ENCODE measurements around the gene ZNF664. TPM values are rescaled to one million over a fixed set of nuclear protein-coding genes. Genes with fewer than 3 reads are reported as not detected.

Gene ZNF664
- total RNA-seq, 4 donors from 2014 or later = 120 to 187 (median 138) TPM

DNA sequence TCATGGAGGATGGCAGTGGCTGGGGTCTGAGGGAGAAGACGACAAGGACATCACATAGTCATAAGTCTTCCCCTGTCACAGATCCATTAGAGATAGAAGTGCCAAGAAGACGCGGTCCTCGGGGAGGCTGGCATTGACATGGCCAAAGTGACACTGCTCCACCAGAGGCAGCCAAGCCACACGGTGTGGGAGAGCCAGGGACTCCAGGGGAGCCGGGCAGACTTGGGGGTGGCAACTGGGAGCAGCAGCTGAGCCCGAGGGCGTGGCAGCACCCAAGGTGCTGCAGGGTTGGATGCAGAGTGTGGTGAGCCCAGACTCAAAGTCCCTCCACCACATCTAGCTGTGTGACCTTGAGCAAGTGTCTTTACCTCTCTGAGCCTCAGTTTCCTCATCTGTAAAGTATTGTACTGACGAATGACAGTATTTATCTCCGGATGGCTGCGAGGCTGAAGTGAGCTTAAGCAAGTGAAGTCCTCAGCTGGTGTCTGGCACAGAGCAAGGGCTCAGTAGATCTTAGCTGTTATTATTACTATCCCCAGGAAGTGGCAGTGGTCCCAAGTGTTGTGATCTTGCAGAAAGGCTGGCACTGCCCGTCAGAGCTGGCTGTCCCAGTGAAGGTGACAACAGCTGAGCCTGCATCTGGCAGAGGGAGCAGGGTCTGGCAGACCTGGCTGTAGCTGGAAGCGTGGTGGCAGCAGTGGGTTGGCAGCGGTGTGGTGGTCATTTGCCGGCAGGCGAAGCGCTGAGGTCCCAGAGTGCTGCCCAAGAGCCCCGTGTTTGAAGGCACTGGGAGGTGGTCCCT, 54.9 kb downstream of the ZNF664 start:
- Histone ChIP-seq H3K36me3 (no peaks in the 10 kb centered on the region), H3K4me3 (replicated peaks in 1 of 3) (no peak overlapping the region), H3K4me1 (peaks cover 0 to 5% of the 10 kb centered on the region in 2 donors), H3K27me3 (no peaks in the 10 kb centered on the region), H3K27ac (no peak overlapping the region), H3K9me3 (no peaks in the 10 kb centered on the region)
- 76 to 85% methylated on average over 12 to 15 of the region's 18 CpGs for WGBS, 2 donors
- intact Hi-C loops (cut with DNase I) = loop anchor here (5.0 kb wide), 1 partner anchor 116 kb away; no protein-coding TSS in a partner anchor
- TF ChIP-seq, protein P1, sequence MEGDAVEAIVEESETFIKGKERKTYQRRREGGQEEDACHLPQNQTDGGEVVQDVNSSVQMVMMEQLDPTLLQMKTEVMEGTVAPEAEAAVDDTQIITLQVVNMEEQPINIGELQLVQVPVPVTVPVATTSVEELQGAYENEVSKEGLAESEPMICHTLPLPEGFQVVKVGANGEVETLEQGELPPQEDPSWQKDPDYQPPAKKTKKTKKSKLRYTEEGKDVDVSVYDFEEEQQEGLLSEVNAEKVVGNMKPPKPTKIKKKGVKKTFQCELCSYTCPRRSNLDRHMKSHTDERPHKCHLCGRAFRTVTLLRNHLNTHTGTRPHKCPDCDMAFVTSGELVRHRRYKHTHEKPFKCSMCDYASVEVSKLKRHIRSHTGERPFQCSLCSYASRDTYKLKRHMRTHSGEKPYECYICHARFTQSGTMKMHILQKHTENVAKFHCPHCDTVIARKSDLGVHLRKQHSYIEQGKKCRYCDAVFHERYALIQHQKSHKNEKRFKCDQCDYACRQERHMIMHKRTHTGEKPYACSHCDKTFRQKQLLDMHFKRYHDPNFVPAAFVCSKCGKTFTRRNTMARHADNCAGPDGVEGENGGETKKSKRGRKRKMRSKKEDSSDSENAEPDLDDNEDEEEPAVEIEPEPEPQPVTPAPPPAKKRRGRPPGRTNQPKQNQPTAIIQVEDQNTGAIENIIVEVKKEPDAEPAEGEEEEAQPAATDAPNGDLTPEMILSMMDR (IDR thresholded peaks at IDR 0.05) = no peak
- TF ChIP-seq POLR2A (IDR thresholded peaks at IDR 0.05) = no peak
- no peak for DNase-seq

DNA sequence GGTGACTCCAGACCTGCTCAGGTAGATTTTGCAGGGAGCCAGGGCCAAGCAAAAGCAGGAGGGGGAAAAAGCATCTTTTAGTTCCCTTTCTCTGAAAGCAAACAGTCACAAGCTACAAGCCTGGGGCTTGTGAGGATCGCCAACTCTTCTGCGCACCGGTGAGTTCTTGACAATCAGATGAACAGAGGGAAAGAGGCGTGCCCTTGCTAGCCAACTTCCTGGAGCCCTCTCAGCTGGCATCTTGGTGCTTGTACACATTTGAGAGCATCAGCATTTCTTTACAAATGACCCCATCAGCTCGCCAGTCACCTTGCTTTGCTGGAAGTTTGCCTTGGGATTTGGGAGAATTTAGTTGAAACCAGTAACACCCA, 55.5 kb downstream of the ZNF664 start:
- no peaks in the 10 kb centered on the region for H3K36me3 ChIP-seq
- TF ChIP-seq, protein P1 (IDR thresholded peaks at IDR 0.05) = no peak
- no peak for TF ChIP-seq POLR2A (IDR thresholded peaks at IDR 0.05)
- peaks cover 0 to 5% of the 10 kb centered on the region in 2 donors for H3K4me1 ChIP-seq
- no peaks in the 10 kb centered on the region for H3K27me3 ChIP-seq
- intact Hi-C loops (cut with DNase I) = loop anchor here (5.0 kb wide), 1 partner anchor 116 kb away; no protein-coding TSS in a partner anchor
- no peak overlapping the region for H3K4me3 ChIP-seq (replicated peaks in 1 of 3)
- H3K9me3 ChIP-seq = no peaks in the 10 kb centered on the region
- WGBS, 2 donors = 37 to 64% methylated on average over 1 to 5 of the region's 5 CpGs
- peak; percentile 61 to 68 for DNase-seq
- H3K27ac ChIP-seq = no peak overlapping the region

- no peak overlapping the region for H3K27ac ChIP-seq
- no peak for DNase-seq
- H3K4me1 ChIP-seq = peaks cover 0 to 5% of the 10 kb centered on the region in 2 donors
- intact Hi-C loops (cut with DNase I) = no loop called here
- H3K9me3 ChIP-seq = no peaks in the 10 kb centered on the region
- H3K36me3 ChIP-seq = no peaks in the 10 kb centered on the region
- TF ChIP-seq, protein P1 (IDR thresholded peaks at IDR 0.05) = no peak
- TF ChIP-seq POLR2A (IDR thresholded peaks at IDR 0.05) = no peak
- WGBS, 2 donors = 81% methylated on average over 12 of the region's 12 CpGs
- no peak overlapping the region for H3K4me3 ChIP-seq (replicated peaks in 1 of 3)
- H3K27me3 ChIP-seq = no peaks in the 10 kb centered on the region
These were observed 57.0 kb downstream of the ZNF664 start for GRCh38 chr12:124030008-124030407.

GRCh38 chr12:124030510-124030909, 57.5 kb downstream of the ZNF664 start:
- H3K36me3 ChIP-seq = no peaks in the 10 kb centered on the region
- no peaks in the 10 kb centered on the region for H3K27me3 ChIP-seq
- intact Hi-C loops (cut with DNase I) = no loop called here
- H3K4me3 ChIP-seq (replicated peaks in 1 of 3) = no peak overlapping the region
- no peaks in the 10 kb centered on the region for H3K9me3 ChIP-seq
- H3K27ac ChIP-seq = no peak overlapping the region
- 53 to 71% methylated on average over 12 of the region's 12 CpGs for WGBS, 2 donors
- H3K4me1 ChIP-seq = peaks cover 0 to 5% of the 10 kb centered on the region in 2 donors
- no peak for DNase-seq
- TF ChIP-seq POLR2A (IDR thresholded peaks at IDR 0.05) = no peak
- TF ChIP-seq, protein P1 (IDR thresholded peaks at IDR 0.05) = no peak

DNA sequence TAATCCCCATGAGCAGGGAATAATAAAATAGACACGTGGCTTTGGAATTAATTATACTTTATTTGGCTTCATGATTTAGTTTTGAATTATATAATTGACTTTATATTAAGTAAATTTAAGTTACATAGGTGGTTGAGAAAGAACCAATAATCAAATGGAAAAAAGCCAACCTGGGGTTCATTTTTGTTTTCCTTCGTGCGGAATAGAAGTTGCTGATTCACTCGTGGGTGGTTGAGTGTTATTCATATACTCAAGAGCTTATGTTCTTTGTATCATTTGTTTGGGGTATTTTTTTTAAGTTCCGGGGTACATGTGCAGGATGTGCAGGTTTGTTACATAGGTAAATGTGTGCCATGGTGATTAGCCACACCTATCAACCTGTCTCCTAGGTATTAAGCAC, 58.0 kb downstream of the ZNF664 start:
- Histone ChIP-seq H3K36me3 (no peaks in the 10 kb centered on the region), H3K9me3 (no peaks in the 10 kb centered on the region), H3K27ac (no peak overlapping the region), H3K4me3 (replicated peaks in 1 of 3) (no peak overlapping the region), H3K27me3 (no peaks in the 10 kb centered on the region), H3K4me1 (peaks cover 0 to 5% of the 10 kb centered on the region in 2 donors)
- intact Hi-C loops (cut with DNase I) = no loop called here
- 84 to 90% methylated on average over 5 of the region's 5 CpGs for WGBS, 2 donors
- DNase-seq = no peak
- TF ChIP-seq, protein P1 (IDR thresholded peaks at IDR 0.05) = no peak

All from thyroid gland (tissue), 4 donors.